HepG2 (cell line): ENCODE results near the gene FEM1B. TPM values are rescaled to one million over a fixed set of nuclear protein-coding genes. Genes with fewer than 3 reads are reported as not detected.

Source experiments
- ESRRA ChIP-seq: sonication (generic); formaldehyde crosslinking; IDR thresholded peaks from 2 replicates; pipeline ENCODE4 v1.5.1; 2020; ENCODE audit warnings: mild to moderate bottlenecking, low read depth, missing genetic modification reagents
- FOXA3 ChIP-seq: IDR thresholded peaks from 2 replicates; pipeline ENCODE4 v1.6.1; 2016; ENCODE audit warnings: missing genetic modification reagents, missing compliant biosample characterization
- GABPB1 ChIP-seq: IDR thresholded peaks from 2 replicates; pipeline ENCODE4 v1.6.1; 2016; ENCODE audit warnings: mild to moderate bottlenecking, missing genetic modification reagents, moderate library complexity, missing compliant biosample characterization
- HNRNPLL ChIP-seq: fragments of 200-400 bp; formaldehyde crosslinking; IDR thresholded peaks from 2 replicates; pipeline ENCODE4 v1.6.1; 2017; ENCODE audit warnings: mild to moderate bottlenecking, low read depth, low read length; ENCODE audit not compliant: poor library complexity, severe bottlenecking
- IKZF4 ChIP-seq: sonication (generic); formaldehyde crosslinking; IDR thresholded peaks from 2 replicates; pipeline ENCODE4 v1.5.1; 2020; ENCODE audit warnings: borderline replicate concordance, mild to moderate bottlenecking, low read depth, missing genetic modification reagents; ENCODE audit errors: not compliant biosample characterization
- IRX3 ChIP-seq: sonication (generic); formaldehyde crosslinking; IDR thresholded peaks from 2 replicates; pipeline ENCODE4 v1.8.1; 2023; ENCODE audit warnings: mild to moderate bottlenecking, low read depth, missing genetic modification reagents, borderline replicate concordance
- MED1 ChIP-seq: sonication (generic); formaldehyde crosslinking; IDR thresholded peaks from 2 replicates; pipeline ENCODE4 v1.4.0; 2020; ENCODE audit warnings: missing genetic modification reagents
- MYNN ChIP-seq: sonication (generic); formaldehyde crosslinking; IDR thresholded peaks from 2 replicates; pipeline ENCODE4 v1.4.0; 2020; ENCODE audit warnings: mild to moderate bottlenecking, low read depth, missing genetic modification reagents
- NR2F1 ChIP-seq, 2 experiments: fragments of 450-650 bp in 1 of 2; formaldehyde crosslinking in 1 of 2; IDR thresholded peaks; 2 replicates each; pipeline versions ENCODE4 v1.5.0 to v1.6.1; 2016 to 2020; ENCODE audit warnings: mild to moderate bottlenecking in 1 of 2, missing compliant biosample characterization in 1 of 2, missing genetic modification reagents in 1 of 2, moderate library complexity in 1 of 2
- NR2F2 ChIP-seq: IDR thresholded peaks from 2 replicates; pipeline ENCODE4 v1.6.1; 2012; ENCODE audit warnings: low read depth, inconsistent platforms, borderline replicate concordance
- POLR2G ChIP-seq: fragments of 200-400 bp; formaldehyde crosslinking; IDR thresholded peaks from 2 replicates; pipeline ENCODE4 v1.6.1; 2018; ENCODE audit warnings: mild to moderate bottlenecking, low read depth, low read length, moderate library complexity
- SALL1 ChIP-seq: sonication (generic); formaldehyde crosslinking; IDR thresholded peaks from 2 replicates; pipeline ENCODE4 v1.8.0; 2022; ENCODE audit warnings: mild to moderate bottlenecking, missing genetic modification reagents
- SRSF1 ChIP-seq: fragments of 200-400 bp; formaldehyde crosslinking; optimal IDR thresholded peaks from 2 replicates; pipeline ENCODE3; 2017; ENCODE audit warnings: mild to moderate bottlenecking, low read depth, low read length, moderate library complexity
- TFE3 ChIP-seq: IDR thresholded peaks from 2 replicates; pipeline ENCODE4 v1.6.1; 2016
- ZFX ChIP-seq: sonication (generic); formaldehyde crosslinking; IDR thresholded peaks from 2 replicates; pipeline ENCODE4 v1.4.0; 2020; ENCODE audit warnings: mild to moderate bottlenecking, low read depth, missing genetic modification reagents, moderate library complexity
- ZNF30 ChIP-seq: sonication (generic); formaldehyde crosslinking; IDR thresholded peaks from 2 replicates; pipeline ENCODE4 v1.5.0; 2020; ENCODE audit warnings: mild to moderate bottlenecking, missing genetic modification reagents
- ZNF367 ChIP-seq: sonication (generic); formaldehyde crosslinking; IDR thresholded peaks from 2 replicates; pipeline ENCODE4 v1.4.0; 2020; ENCODE audit warnings: missing genetic modification reagents, borderline replicate concordance
- ZNF556 ChIP-seq: sonication (generic); formaldehyde crosslinking; IDR thresholded peaks from 2 replicates; pipeline ENCODE4 v1.4.0; 2020; ENCODE audit warnings: mild to moderate bottlenecking, missing genetic modification reagents, borderline replicate concordance
- ZNF629 ChIP-seq: sonication (generic); formaldehyde crosslinking; conservative IDR thresholded peaks from 2 replicates; pipeline ENCODE4 v1.5.0; 2020; ENCODE audit warnings: missing genetic modification reagents
- ZNF768 ChIP-seq: sonication (generic); formaldehyde crosslinking; IDR thresholded peaks from 2 replicates; pipeline ENCODE4 v1.4.0; 2020; ENCODE audit warnings: missing genetic modification reagents
- ZNF790 ChIP-seq: sonication (generic); formaldehyde crosslinking; IDR thresholded peaks from 2 replicates; pipeline ENCODE4 v1.8.0; 2022; ENCODE audit warnings: missing genetic modification reagents, mild to moderate bottlenecking, borderline replicate concordance
- ZNF83 ChIP-seq: sonication (generic); formaldehyde crosslinking; IDR thresholded peaks from 2 replicates; pipeline ENCODE4 v1.4.0; 2020; ENCODE audit warnings: missing genetic modification reagents, mild to moderate bottlenecking, borderline replicate concordance
- ZSCAN29 ChIP-seq: sonication (generic); formaldehyde crosslinking; conservative IDR thresholded peaks from 2 replicates; pipeline ENCODE4 v1.4.0; 2020; ENCODE audit warnings: mild to moderate bottlenecking, missing genetic modification reagents
- polyA plus RNA-seq, 8 experiments: library from polyadenylated mRNA; depleted of rRNA in 3 of 8; stranded (reverse) in 7 of 8; unstranded in 1 of 8; fragments of >200 nt; fragmentation: Illumina TruSeq in 4 of 8; extraction: Trizol in 4 of 8; gene quantifications; 2 replicates each; pipeline versions ENCODE4 v1.2.1 to v1.2.3, GENCODE V29; 2011 to 2016; ENCODE audit warnings: low read depth in 4 of 8, missing spikeins in 1 of 8, mixed read lengths in 1 of 8; ENCODE audit not compliant: insufficient read depth in 1 of 8
- total RNA-seq, 5 experiments: library from RNA; depleted of rRNA; stranded (reverse); fragments of >200 nt; fragmentation: Illumina TruSeq; extraction: Trizol; gene quantifications; 2 replicates each; pipeline ENCODE4 v1.2.3, GENCODE V29; 2016; ENCODE audit warnings: low read depth in 1 of 5
- TF ChIP-seq, protein P1 (sequence below): sonication (generic); formaldehyde crosslinking; IDR thresholded peaks from 2 replicates; pipeline ENCODE4 v1.4.0; 2020; ENCODE audit warnings: missing genetic modification reagents, borderline replicate concordance
- TF ChIP-seq, protein P2 (sequence below): sonication (generic); formaldehyde crosslinking; IDR thresholded peaks from 2 replicates; pipeline ENCODE4 v1.4.0; 2020; ENCODE audit warnings: missing genetic modification reagents, low read depth, mild to moderate bottlenecking, borderline replicate concordance

The FEM1B gene
- total and polyA plus RNA-seq, 2 of the 13 experiments (the other 11 are each of a cell fraction or from before 2014, with no cell fraction given) = 38.1 to 40.0 TPM

- peak; percentile 11; the same call in 1 of the 2 replicates for TF ChIP-seq NR2F2
- TF ChIP-seq SALL1 = peak; percentile 90
- peak; percentile 34 for TF ChIP-seq HNRNPLL
- TF ChIP-seq ZNF83 (CRISPR knock-in tag) = peak; percentile 8
- TF ChIP-seq IRX3 (CRISPR knock-in tag) = peak; percentile 78; the same call in 1 of the 2 replicates
- peak; percentile 60; the same call in 1 of the 2 replicates for TF ChIP-seq TFE3 (CRISPR knock-in tag)
- TF ChIP-seq, protein P1, sequence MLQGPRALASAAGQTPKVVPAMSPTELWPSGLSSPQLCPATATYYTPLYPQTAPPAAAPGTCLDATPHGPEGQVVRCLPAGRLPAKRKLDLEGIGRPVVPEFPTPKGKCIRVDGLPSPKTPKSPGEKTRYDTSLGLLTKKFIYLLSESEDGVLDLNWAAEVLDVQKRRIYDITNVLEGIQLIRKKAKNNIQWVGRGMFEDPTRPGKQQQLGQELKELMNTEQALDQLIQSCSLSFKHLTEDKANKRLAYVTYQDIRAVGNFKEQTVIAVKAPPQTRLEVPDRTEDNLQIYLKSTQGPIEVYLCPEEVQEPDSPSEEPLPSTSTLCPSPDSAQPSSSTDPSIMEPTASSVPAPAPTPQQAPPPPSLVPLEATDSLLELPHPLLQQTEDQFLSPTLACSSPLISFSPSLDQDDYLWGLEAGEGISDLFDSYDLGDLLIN (CRISPR knock-in tag) = peak; percentile 93; the same call in 1 of the 2 replicates
- TF ChIP-seq NR2F1 (CRISPR knock-in tag; IDR thresholded peaks at IDR 0.05) = 0 out of 4 replicates have a peak, but pooled peaks of 1 of the 2 experiments have one; percentile 13
- peak; percentile 85; the same call in 1 of the 2 replicates for TF ChIP-seq ZNF790 (CRISPR knock-in tag)
- peak; percentile 75; the same call in 1 of the 2 replicates for TF ChIP-seq ZNF556 (CRISPR knock-in tag)
- TF ChIP-seq FOXA3 = peak; percentile 25; the same call in 1 of the 2 replicates
- TF ChIP-seq ZNF629 (CRISPR knock-in tag) = peak; percentile 33; the same call in 1 of the 2 replicates
- TF ChIP-seq, protein P2, sequence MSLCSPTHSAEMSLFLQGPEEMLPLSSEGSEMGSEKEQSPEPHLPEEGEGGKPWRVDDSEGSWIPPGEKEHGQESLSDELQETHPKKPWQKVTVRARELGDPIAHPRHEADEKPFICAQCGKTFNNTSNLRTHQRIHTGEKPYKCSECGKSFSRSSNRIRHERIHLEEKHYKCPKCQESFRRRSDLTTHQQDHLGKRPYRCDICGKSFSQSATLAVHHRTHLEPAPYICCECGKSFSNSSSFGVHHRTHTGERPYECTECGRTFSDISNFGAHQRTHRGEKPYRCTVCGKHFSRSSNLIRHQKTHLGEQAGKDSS (CRISPR knock-in tag) = 0 out of 2 replicates have a peak, but pooled peaks have one; percentile 56
- peak; percentile 87 for TF ChIP-seq IKZF4 (CRISPR knock-in tag)
- no peak for TF ChIP-seq SRSF1
- 0 out of 2 replicates have a peak, but pooled peaks have one; percentile 28 for TF ChIP-seq MYNN
- no peak for TF ChIP-seq ZNF30 (CRISPR knock-in tag)
- TF ChIP-seq POLR2G = peak; percentile 82; the same call in 1 of the 2 replicates
- 0 out of 2 replicates have a peak, but pooled peaks have one; percentile 5 for TF ChIP-seq MED1 (CRISPR knock-in tag)
- TF ChIP-seq ZNF367 (CRISPR knock-in tag) = peak; percentile 90; the same call in 1 of the 2 replicates
- peak; percentile 58; the same call in 1 of the 2 replicates for TF ChIP-seq ZNF768
- TF ChIP-seq ZSCAN29 = peak; percentile 49; the same call in 1 of the 2 replicates
- peak; percentile 96 for TF ChIP-seq ZFX (CRISPR knock-in tag)
- TF ChIP-seq ESRRA (CRISPR knock-in tag) = peak; percentile 76
- TF ChIP-seq GABPB1 = peak; percentile 67
Measured at GRCh38 chr15:68229386-68230156, 48.0 kb upstream of the FEM1B start, which contains the start of gene CLN6 (continued).
